ENCODE results near the gene PIGU. TPM values are rescaled to one million over a fixed set of nuclear protein-coding genes. Genes with fewer than 3 reads are reported as not detected.
"Not testable (repeated sequence)": the region's sequence is repeated elsewhere in the genome, so short reads cannot be mapped to it uniquely, and the experiment has no call there.

Gene PIGU
- total RNA-seq, 8 experiments from 2014 or later: 13.4 to 30.9 (median 26.7) TPM

- H3K27ac ChIP-seq: no peak overlapping the region
Observed at GRCh38 chr20:34624629-34625028, 52.3 kb downstream of the PIGU start.

GRCh38 chr20:34622821-34623451, 54.0 kb downstream of the PIGU start:
- Histone ChIP-seq H3K27ac (no peak overlapping the region), H3K4me3 (no peak overlapping the region), H3K4me1 (replicated peaks in 1 of 2) (peaks cover 0 to 8% of the 10 kb centered on the region in 2 donors)
- in situ Hi-C loops (cut with MboI; ENCODE audit: low pct_unique_long_range_greater_than_20kb in 2 of 9, low sequenced_read_pairs in 9 of 9, unreplicated experiment in 9 of 9): no loop called here
- no peak for ATAC-seq (replicated peaks in 6 of 8)
- WGBS, 10 experiments: 90 to 100% (median 96%) methylated on average over 1 to 5 of the region's 6 CpGs; no CpG with 5 or more reads in 1 of the 10 experiments

More at GRCh38 chr20:34624629-34625028, 52.3 kb downstream of the PIGU start:
- Histone ChIP-seq H3K4me3 (no peak overlapping the region), H3K4me1 (replicated peaks in 1 of 2) (peaks cover 0 to 8% of the 10 kb centered on the region in 2 donors)
- WGBS, 10 experiments: 40 to 100% (median 60%) methylated on average over 1 to 3 of the region's 3 CpGs; no CpG with 5 or more reads in 1 of the 10 experiments
- in situ Hi-C loops (cut with MboI; ENCODE audit: low pct_unique_long_range_greater_than_20kb in 2 of 9, low sequenced_read_pairs in 9 of 9, unreplicated experiment in 9 of 9): no loop called here
- peak in 3 of 8 experiments; percentile 59 to 99 (median 69) for ATAC-seq (replicated peaks in 6 of 8)

DNA sequence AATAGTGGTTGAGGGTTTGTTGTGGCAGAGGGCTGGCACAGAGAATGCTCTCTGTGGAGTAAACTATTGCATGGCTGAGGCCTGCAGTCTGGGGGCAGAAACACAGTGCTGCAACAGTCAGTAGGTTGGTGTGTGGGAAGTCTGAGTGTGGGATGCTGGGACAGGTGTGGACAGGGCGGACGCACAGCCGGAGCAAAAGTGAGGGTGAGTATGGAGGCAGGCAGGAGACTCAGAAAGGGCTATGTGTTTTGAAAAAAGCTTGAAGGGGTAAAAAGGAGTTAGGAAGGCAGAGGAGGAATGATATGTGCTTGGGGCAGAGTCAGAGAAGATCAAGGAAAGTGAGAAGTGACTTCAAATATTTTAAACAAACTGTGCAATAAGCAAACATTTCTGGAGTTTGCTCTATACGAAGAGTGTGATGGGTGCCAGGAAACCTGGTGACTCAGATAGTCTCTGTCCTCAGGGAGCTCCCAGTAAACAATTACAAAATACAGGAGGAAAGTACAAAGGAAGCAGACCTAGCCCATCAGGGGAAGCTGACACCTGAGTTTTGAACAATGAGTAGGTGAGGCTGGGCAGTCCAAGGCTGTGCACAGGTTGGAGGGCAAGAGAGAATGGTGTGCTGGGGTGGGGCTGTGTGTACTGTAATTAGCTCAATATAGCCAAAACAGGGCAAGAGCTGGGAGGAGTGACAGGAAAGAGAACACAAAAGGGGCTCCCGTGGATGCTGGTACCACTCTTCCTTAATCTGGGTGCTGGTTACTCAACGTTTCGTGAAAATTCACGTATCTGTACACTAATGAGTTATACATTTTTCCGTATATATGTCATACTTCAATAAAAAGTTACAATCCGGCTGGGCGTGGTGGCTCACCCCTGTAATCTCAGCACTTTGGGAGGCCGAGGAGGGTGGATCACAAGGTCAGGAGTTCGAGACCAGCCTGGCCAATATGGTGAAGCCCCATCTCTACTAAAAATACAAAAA, 55.2 kb downstream of the PIGU start:
- no peak for ATAC-seq (replicated peaks in 6 of 8)
- in situ Hi-C loops (cut with MboI; ENCODE audit: low pct_unique_long_range_greater_than_20kb in 2 of 9, low sequenced_read_pairs in 9 of 9, unreplicated experiment in 9 of 9): no loop called here
- H3K4me1 ChIP-seq (replicated peaks in 1 of 2): peaks cover 0 to 8% of the 10 kb centered on the region in 2 donors
- H3K4me3 ChIP-seq: no peak overlapping the region
- 85 to 100% (median 94%) methylated on average over 1 to 12 of the region's 13 CpGs for WGBS, 10 experiments
- no peak overlapping the region for H3K27ac ChIP-seq

DNA sequence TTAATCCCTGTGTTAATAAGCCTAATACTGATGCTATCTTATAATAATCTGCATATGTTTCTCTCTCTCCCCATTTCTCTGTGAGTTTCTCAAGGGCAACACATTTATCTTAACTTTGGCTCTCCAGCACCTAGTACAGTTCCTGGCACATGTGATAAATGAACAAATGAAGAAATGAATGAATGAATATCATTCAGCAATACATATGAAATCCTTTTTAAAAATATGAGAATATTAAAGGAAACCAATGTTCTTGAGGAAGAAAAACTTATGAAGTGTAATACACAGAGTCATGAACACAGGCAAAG, 55.9 kb downstream of the PIGU start:
- H3K4me1 ChIP-seq (replicated peaks in 1 of 2): peaks cover 0 to 8% of the 10 kb centered on the region in 2 donors
- ATAC-seq (replicated peaks in 6 of 8): no peak
- in situ Hi-C loops (cut with MboI; ENCODE audit: low pct_unique_long_range_greater_than_20kb in 2 of 9, low sequenced_read_pairs in 9 of 9, unreplicated experiment in 9 of 9): no loop called here
- H3K27ac ChIP-seq: no peak overlapping the region
- H3K4me3 ChIP-seq: no peak overlapping the region

DNA sequence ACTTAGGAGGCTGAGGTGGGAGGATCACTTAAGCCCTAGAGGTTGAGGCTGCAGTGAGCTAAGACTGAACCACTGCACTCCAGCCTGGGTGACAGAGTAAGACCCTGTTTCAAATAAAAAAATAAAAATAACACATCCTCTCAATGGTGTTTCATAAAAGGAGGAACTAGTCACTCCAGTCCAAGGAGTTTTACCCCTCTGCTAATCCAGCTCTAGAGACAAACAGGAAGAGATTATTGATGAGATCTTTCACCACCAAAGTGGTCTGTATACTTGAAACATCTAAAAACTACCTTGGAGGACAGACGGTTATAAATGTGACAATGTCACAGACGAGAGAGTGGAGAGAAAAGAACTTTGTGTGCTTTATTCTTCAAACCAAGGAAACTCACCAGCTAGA, 58.2 kb downstream of the PIGU start:
- in situ Hi-C loops (cut with MboI; ENCODE audit: low pct_unique_long_range_greater_than_20kb in 2 of 9, low sequenced_read_pairs in 9 of 9, unreplicated experiment in 9 of 9): no loop called here
- WGBS, 10 experiments: 80 to 100% (median 100%) methylated on average over 1 to 2 of the region's 2 CpGs; no CpG with 5 or more reads in 3 of the 10 experiments
- Histone ChIP-seq H3K4me1 (replicated peaks in 1 of 2) (no peaks in the 10 kb centered on the region), H3K27ac (no peak overlapping the region), H3K4me3 (no peak overlapping the region)
- no peak for ATAC-seq (replicated peaks in 6 of 8)

DNA sequence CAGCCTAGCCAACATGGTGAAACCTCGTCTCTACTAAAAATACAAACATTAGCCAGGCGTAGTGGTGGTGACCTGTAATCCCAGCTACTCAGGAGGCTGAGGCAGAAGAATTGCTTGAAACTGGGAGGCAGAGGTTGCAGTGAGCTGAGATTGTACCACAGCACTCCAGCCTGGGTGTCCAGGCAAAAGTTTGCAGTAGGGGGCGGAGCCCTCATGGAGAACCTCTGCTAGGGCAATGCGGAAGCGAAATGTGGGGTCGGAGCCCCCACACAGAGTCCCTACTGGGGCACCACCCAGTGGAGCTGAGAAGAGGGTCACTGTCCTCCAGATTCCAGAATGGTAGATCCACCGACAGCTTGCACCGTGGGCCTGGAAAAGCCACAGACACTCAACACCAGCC, 60.0 kb downstream of the PIGU start:
- ATAC-seq (replicated peaks in 6 of 8); in situ Hi-C loops (cut with MboI; ENCODE audit: low pct_unique_long_range_greater_than_20kb in 2 of 9, low sequenced_read_pairs in 9 of 9, unreplicated experiment in 9 of 9); H3K27ac ChIP-seq; H3K4me3 ChIP-seq; H3K4me1 ChIP-seq (replicated peaks in 1 of 2): not testable (repeated sequence)
- 90 to 100% (median 100%) methylated on average over 1 to 5 of the region's 8 CpGs; no CpG with 5 or more reads in 3 of the 10 experiments for WGBS, 10 experiments

DNA sequence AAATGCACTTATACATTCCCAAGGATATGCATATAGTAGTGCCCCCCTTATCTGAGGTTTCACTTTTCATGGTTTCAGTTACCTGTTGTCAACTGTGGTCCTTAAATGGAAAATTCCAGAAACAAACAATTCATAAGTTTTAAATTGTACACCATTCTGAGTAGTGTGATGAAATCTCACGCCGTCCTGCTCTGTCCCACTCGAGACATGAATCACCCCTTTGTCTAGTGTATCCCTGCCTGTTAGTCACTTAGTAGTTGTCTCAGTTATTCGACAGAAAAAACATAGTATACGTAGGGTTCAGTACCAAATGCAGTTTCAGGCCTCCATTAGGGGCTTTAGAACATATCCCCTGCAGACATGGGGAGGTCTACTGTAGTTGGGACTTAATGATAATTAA, 61.4 kb downstream of the PIGU start:
- ATAC-seq (replicated peaks in 6 of 8): no peak
- in situ Hi-C loops (cut with MboI; ENCODE audit: low pct_unique_long_range_greater_than_20kb in 2 of 9, low sequenced_read_pairs in 9 of 9, unreplicated experiment in 9 of 9): no loop called here
- no peak overlapping the region for H3K4me3 ChIP-seq
- no peaks in the 10 kb centered on the region for H3K4me1 ChIP-seq (replicated peaks in 1 of 2)
- no peak overlapping the region for H3K27ac ChIP-seq
- WGBS, 10 experiments: 20 to 100% (median 80%) methylated on average over 1 to 5 of the region's 5 CpGs; no CpG with 5 or more reads in 2 of the 10 experiments

- in situ Hi-C loops (cut with MboI; ENCODE audit: low pct_unique_long_range_greater_than_20kb in 2 of 9, low sequenced_read_pairs in 9 of 9, unreplicated experiment in 9 of 9); ATAC-seq (replicated peaks in 6 of 8); H3K4me1 ChIP-seq (replicated peaks in 1 of 2); H3K27ac ChIP-seq; H3K4me3 ChIP-seq: not testable (repeated sequence)
- 60 to 100% (median 96%) methylated on average over 1 to 4 of the region's 4 CpGs; no CpG with 5 or more reads in 3 of the 10 experiments for WGBS, 10 experiments
Observed at GRCh38 chr20:34611976-34612375, 64.9 kb downstream of the PIGU start.

- H3K4me1 ChIP-seq (replicated peaks in 1 of 2): no peaks in the 10 kb centered on the region
- WGBS, 10 experiments: 72 to 100% (median 90%) methylated on average over 2 to 6 of the region's 7 CpGs; no CpG with 5 or more reads in 5 of the 10 experiments
- in situ Hi-C loops (cut with MboI; ENCODE audit: low pct_unique_long_range_greater_than_20kb in 2 of 9, low sequenced_read_pairs in 9 of 9, unreplicated experiment in 9 of 9): no loop called here
- ATAC-seq (replicated peaks in 6 of 8): no peak
- H3K27ac ChIP-seq: no peak overlapping the region
- no peak overlapping the region for H3K4me3 ChIP-seq
Observed at GRCh38 chr20:34607066-34607465, 69.8 kb downstream of the PIGU start.

GRCh38 chr20:34604980-34605788, 71.7 kb downstream of the PIGU start:
- peak in 1 of 8 experiments; percentile 64 for ATAC-seq (replicated peaks in 6 of 8)
- H3K4me3 ChIP-seq: no peak overlapping the region
- H3K27ac ChIP-seq: no peak overlapping the region
- H3K4me1 ChIP-seq (replicated peaks in 1 of 2): no peaks in the 10 kb centered on the region
- 79 to 100% (median 96%) methylated on average over 1 to 6 of the region's 8 CpGs; no CpG with 5 or more reads in 1 of the 10 experiments for WGBS, 10 experiments
- in situ Hi-C loops (cut with MboI; ENCODE audit: low pct_unique_long_range_greater_than_20kb in 2 of 9, low sequenced_read_pairs in 9 of 9, unreplicated experiment in 9 of 9): no loop called here

DNA sequence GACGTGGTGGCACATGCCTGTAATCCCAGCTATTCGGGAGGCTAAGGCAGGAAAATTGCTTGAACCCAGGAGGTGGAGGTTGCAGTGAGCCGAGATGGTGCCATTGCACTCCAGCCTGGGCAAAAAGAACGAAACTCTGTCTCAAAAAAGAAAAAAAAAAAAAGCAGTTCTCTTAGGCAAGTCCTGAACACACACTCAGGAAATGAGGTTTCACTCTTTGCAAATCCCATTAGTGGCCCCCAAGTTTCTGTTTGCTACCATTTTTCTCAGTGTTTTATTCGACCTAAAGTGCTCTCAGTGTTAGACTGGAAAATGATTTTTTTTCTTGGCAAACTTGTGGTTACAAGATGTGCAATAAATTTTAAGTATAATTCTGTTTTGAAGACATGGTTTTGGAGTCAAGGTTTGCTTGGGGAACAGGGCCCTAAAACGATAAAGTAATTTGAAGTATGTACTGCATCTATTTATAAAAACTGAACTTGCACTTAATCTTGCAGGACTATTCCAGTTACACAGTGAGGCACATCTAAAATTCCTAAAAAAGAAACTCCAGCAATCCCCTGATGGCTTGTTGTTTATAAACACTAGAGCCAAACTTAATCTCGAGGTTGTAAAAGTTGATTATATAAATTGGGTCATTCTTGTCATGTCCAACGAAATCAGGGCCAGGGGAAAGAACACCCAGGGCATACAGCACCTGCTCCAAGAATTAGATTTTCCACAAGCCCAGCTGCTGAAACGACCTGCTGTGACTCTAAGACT, 75.8 kb downstream of the PIGU start:
- no peaks in the 10 kb centered on the region for H3K4me1 ChIP-seq (replicated peaks in 1 of 2)
- no peak overlapping the region for H3K27ac ChIP-seq
- no peak overlapping the region for H3K4me3 ChIP-seq
- whole genome bisulfite sequencing, 10 experiments: 40 to 100% (median 74%) methylated on average over 1 to 5 of the region's 9 CpGs
- no peak for ATAC-seq (replicated peaks in 6 of 8)
- in situ Hi-C loops (cut with MboI; ENCODE audit: low pct_unique_long_range_greater_than_20kb in 2 of 9, low sequenced_read_pairs in 9 of 9, unreplicated experiment in 9 of 9): no loop called here

DNA sequence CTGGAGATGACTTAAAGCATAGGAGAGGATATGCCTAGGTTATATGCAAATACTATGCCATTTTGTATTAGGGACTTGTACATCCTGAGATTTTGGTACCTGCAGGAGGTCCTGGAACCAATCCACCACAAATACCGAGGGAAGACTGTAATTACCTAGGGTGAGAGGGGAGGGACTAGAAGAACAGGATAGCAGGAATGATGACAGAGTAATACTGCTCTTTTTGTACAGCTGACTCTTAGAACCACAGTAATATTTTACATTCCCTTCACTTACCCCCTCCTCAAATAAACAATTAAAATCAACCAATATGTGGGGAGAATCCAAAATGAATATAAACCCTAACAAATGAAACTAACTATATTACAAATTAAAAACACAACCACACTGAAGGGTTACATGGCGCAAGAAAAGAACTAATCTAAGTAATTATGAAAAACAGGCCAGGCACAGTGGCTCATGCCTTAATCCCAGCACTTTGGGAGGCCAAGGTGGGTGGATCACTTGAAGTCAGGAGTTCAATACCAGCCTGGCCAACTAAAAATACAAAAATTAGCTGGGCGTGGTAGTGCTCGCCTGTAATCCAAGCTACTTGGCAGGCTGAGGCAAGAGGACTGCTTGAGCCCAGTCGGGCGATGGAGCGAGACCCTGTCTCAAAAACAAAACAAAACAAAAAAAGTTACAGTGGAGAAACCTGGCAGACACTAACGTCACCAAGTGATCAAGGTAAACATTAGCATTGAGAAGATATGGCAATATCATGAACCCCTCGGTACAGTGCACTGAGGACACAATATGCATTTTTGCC, 81.3 kb downstream of the PIGU start:
- in situ Hi-C loops (cut with MboI; ENCODE audit: low pct_unique_long_range_greater_than_20kb in 2 of 9, low sequenced_read_pairs in 9 of 9, unreplicated experiment in 9 of 9): no loop called here
- Histone ChIP-seq H3K27ac (no peak overlapping the region), H3K4me1 (replicated peaks in 1 of 2) (no peaks in the 10 kb centered on the region), H3K4me3 (no peak overlapping the region)
- WGBS, 10 experiments: 48 to 100% (median 93%) methylated on average over 1 to 9 of the region's 9 CpGs
- no peak for ATAC-seq (replicated peaks in 6 of 8)

All from motor neuron (in vitro differentiated cells).